ENCODE results near the gene TM2D1.

DNA sequence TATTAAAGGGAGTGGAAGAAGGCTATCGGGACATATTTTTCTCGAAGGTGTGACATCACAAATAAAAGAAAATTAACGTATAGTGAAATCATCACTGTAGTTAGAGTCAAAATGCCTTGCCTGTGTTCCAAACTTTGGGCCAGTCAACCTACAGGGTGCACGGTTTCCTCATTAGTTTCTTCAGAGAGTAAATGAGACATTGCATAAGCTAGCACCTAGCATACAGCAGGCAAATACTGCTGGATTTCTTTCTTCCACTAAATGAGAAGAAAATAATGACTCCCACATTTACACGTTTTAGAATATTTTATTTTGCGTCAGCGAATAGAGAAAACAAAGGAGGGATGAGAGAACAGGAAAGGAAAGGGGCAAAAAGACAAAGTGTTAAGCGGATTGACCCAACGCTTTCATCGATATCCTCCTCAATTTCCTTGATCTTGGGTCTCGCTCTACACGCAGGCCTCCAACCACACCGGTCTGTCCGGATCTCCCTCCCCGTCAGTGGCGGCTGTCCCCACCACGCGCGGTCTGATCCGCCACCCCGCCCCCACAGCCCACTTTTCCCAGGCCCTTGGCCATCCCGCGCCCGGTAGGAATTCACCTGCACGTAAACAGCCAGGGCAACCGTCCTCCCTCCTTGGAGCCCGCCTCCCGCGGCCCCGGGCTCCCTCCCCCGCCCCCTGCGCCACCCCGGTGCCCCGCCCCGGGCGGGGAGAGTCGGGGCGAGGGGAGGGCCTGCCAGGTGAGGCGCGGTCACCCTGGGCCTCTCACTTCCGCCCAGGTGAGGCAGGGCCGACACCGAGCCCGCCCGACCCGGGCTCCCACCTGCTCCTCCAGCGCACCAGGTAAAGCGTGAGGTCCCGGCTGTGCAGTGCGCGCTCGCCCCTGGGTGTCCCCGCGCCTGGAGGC, 17.0 kb upstream of the TM2D1 start, which contains the start of gene PATJ:
- TF ChIP-seq POLR2A (IDR thresholded peaks at IDR 0.05; ENCODE audit: extremely low read depth, insufficient read length): no peak
- TF ChIP-seq, protein P1, sequence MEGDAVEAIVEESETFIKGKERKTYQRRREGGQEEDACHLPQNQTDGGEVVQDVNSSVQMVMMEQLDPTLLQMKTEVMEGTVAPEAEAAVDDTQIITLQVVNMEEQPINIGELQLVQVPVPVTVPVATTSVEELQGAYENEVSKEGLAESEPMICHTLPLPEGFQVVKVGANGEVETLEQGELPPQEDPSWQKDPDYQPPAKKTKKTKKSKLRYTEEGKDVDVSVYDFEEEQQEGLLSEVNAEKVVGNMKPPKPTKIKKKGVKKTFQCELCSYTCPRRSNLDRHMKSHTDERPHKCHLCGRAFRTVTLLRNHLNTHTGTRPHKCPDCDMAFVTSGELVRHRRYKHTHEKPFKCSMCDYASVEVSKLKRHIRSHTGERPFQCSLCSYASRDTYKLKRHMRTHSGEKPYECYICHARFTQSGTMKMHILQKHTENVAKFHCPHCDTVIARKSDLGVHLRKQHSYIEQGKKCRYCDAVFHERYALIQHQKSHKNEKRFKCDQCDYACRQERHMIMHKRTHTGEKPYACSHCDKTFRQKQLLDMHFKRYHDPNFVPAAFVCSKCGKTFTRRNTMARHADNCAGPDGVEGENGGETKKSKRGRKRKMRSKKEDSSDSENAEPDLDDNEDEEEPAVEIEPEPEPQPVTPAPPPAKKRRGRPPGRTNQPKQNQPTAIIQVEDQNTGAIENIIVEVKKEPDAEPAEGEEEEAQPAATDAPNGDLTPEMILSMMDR (IDR thresholded peaks at IDR 0.05; ENCODE audit: low read depth, low read length): no peak
- TF ChIP-seq, protein P2, sequence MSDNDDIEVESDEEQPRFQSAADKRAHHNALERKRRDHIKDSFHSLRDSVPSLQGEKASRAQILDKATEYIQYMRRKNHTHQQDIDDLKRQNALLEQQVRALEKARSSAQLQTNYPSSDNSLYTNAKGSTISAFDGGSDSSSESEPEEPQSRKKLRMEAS (IDR thresholded peaks at IDR 0.05; ENCODE audit: low read depth, low read length): no peak
- no peak for TF ChIP-seq MYC (IDR thresholded peaks at IDR 0.05; ENCODE audit: low read depth, low read length)
